GM12878 (cell line): ENCODE results near the gene PCCA. TPM values are rescaled to one million over a fixed set of nuclear protein-coding genes. Genes with fewer than 3 reads are reported as not detected.

ENCODE experiments used
- ATAC-seq: fragments of 200-7000 bp; cut with Tn5 transposase; 3 replicates; pipeline ENCODE4 v1.9.1; 2020; ENCODE audit warnings: mild to moderate bottlenecking, moderate library complexity
- Bru-seq: library from RNA; stranded (reverse); fragments of 400-500 nt; gene quantifications from one replicate; lab custom pipeline; 2021; lab: Mats Ljungman, UMichigan
- BruChase-seq, 2 experiments: library from RNA; stranded (reverse); fragments of 400-500 nt; gene quantifications; one replicate each; lab custom pipeline; 2021; lab: Mats Ljungman, UMichigan
- BruUV-seq: library from RNA; stranded (reverse); fragments of 400-500 nt; replicated peaks from 2 replicates; lab custom pipeline; 2021; lab: Mats Ljungman, UMichigan
- CTCF ChIA-PET: fragments of 300-600 bp; sonication (Branson Sonifier 250); formaldehyde crosslinking; extraction: SDS; loops from one replicate; lab custom pipeline; 2021; ENCODE audit warnings: inconsistent platforms; lab: Yijun Ruan, JAX
- POLR2A ChIA-PET: fragments of 350-600 bp; formaldehyde crosslinking; extraction: SDS; loops from one replicate; lab custom pipeline; 2021; ENCODE audit warnings: inconsistent platforms; lab: Charles Lee
- RAD21 ChIA-PET: fragments of 300-600 bp; sonication (Branson Sonifier 250); formaldehyde crosslinking; loops from one replicate; lab custom pipeline; 2023; ENCODE audit warnings: antibody characterized with exemption; ENCODE audit not compliant: unreplicated experiment; lab: Charles Lee
- SMC1A ChIA-PET: fragments of 300-600 bp; sonication (Branson Sonifier 250); formaldehyde crosslinking; loops from one replicate; lab custom pipeline; 2023; ENCODE audit not compliant: unreplicated experiment, uncharacterized antibody; lab: Charles Lee
- DNase-seq: peaks from one replicate; pipeline ENCODE4 v3.0.0-alpha.2; 2011; ENCODE audit warnings: low read depth, low spot score
- FAIRE-seq: peaks from 3 replicates; lab custom pipeline; 2011; peaks lifted over from hg19 to GRCh38; lab: Jason Lieb, UNC
- H2AFZ ChIP-seq: 2 replicates; pipeline ENCODE4 v1.6.0; 2011; ENCODE audit warnings: low read depth, low read length, control low read depth; ENCODE audit not compliant: control insufficient read depth
- H3K27ac ChIP-seq: 2 replicates; pipeline ENCODE4 v1.5.1; 2011; ENCODE audit warnings: control low read depth; ENCODE audit not compliant: control insufficient read depth, insufficient read depth
- H3K27me3 ChIP-seq, 2 experiments: replicated peaks in 1 of 2; 2 replicates each; pipeline versions ENCODE4 v1.6.0 to v1.6.1; 2011; ENCODE audit warnings: low read length in 1 of 2; ENCODE audit not compliant: control insufficient read depth in 2 of 2, insufficient read depth in 2 of 2
- H3K36me3 ChIP-seq, 2 experiments: 2 replicates each; pipeline ENCODE4 v1.5.1; 2011; ENCODE audit warnings: low read length in 1 of 2; ENCODE audit not compliant: control insufficient read depth in 2 of 2, insufficient read depth in 2 of 2
- H3K4me1 ChIP-seq: 2 replicates; pipeline ENCODE4 v1.6.1; 2011; ENCODE audit warnings: mild to moderate bottlenecking, low read length, moderate library complexity, mixed read lengths; ENCODE audit not compliant: control insufficient read depth, insufficient read depth
- H3K4me2 ChIP-seq: 2 replicates; pipeline ENCODE4 v1.6.0; 2011; ENCODE audit warnings: control low read depth; ENCODE audit not compliant: control insufficient read depth, insufficient read depth
- H3K4me3 ChIP-seq: fragments of 200-600 bp; sonication (generic); 2 replicates; pipeline ENCODE4 v1.5.1; 2016
- H3K79me2 ChIP-seq: 2 replicates; pipeline ENCODE4 v1.6.0; 2011; ENCODE audit warnings: low read length; ENCODE audit not compliant: control insufficient read depth, insufficient read depth
- H3K9ac ChIP-seq: 2 replicates; pipeline ENCODE4 v1.8.0; 2011; ENCODE audit warnings: low read length, control low read depth, mixed read lengths; ENCODE audit not compliant: control insufficient read depth, insufficient read depth
- H3K9me3 ChIP-seq: replicated peaks from 3 replicates; pipeline ENCODE4 v1.5.1; 2011; ENCODE audit warnings: mild to moderate bottlenecking, low read length; ENCODE audit not compliant: control insufficient read depth, insufficient read depth
- H4K20me1 ChIP-seq: 2 replicates; pipeline ENCODE4 v1.6.0; 2011; ENCODE audit not compliant: control insufficient read depth, insufficient read depth
- ATF3 ChIP-seq: IDR thresholded peaks from 2 replicates; pipeline ENCODE4 v1.6.1; 2011; ENCODE audit warnings: low read depth, mild to moderate bottlenecking, low read length, moderate library complexity, borderline replicate concordance; ENCODE audit errors: extremely low read depth
- BCL3 ChIP-seq: IDR thresholded peaks from 2 replicates; pipeline ENCODE4 v1.6.1; 2011; ENCODE audit warnings: borderline replicate concordance, low read depth, mild to moderate bottlenecking, moderate library complexity, low read length; ENCODE audit not compliant: insufficient read depth, poor library complexity, severe bottlenecking
- EZH2 ChIP-seq: IDR thresholded peaks from 2 replicates; pipeline ENCODE4 v1.6.1; 2012; ENCODE audit warnings: low read depth, mild to moderate bottlenecking, control low read depth, inconsistent platforms, low read length, borderline replicate concordance; ENCODE audit not compliant: control insufficient read depth
- GATAD2B ChIP-seq: fragments of 450-650 bp; conservative IDR thresholded peaks from 2 replicates; pipeline ENCODE4 v1.6.1; 2017; ENCODE audit warnings: low read depth, mild to moderate bottlenecking, moderate library complexity
- HDGF ChIP-seq: fragments of 450-650 bp; IDR thresholded peaks from 2 replicates; pipeline ENCODE4 v1.6.1; 2016; ENCODE audit warnings: antibody characterized with exemption
- MXI1 ChIP-seq: fragments of 150-350 bp; IDR thresholded peaks from 2 replicates; pipeline ENCODE4 v1.6.1; 2011; ENCODE audit warnings: low read depth, mild to moderate bottlenecking, inconsistent platforms, low read length, improper control_type of control experiment
- SIX5 ChIP-seq: IDR thresholded peaks from 2 replicates; pipeline ENCODE4 v1.6.1; 2011; ENCODE audit warnings: mild to moderate bottlenecking, low read depth, low read length, moderate library complexity; ENCODE audit not compliant: severe bottlenecking
- TCF3 ChIP-seq: IDR thresholded peaks from 2 replicates; pipeline ENCODE4 v1.6.1; 2012; ENCODE audit warnings: low read depth, mild to moderate bottlenecking, low read length, borderline replicate concordance; ENCODE audit not compliant: insufficient read depth
- ZBTB33 ChIP-seq: fragments of 450-650 bp; IDR thresholded peaks from 2 replicates; pipeline ENCODE4 v1.6.1; 2017; ENCODE audit warnings: mild to moderate bottlenecking
- ZSCAN29 ChIP-seq: fragments of 450-650 bp; IDR thresholded peaks from 2 replicates; pipeline ENCODE4 v1.6.1; 2017; ENCODE audit warnings: mild to moderate bottlenecking, moderate library complexity
- WGBS: methylation state at CpG from one replicate; pipeline ENCODE4 v1.1.6; 2016; ENCODE audit warnings: low lambda C conversion rate; ENCODE audit not compliant: insufficient replicate concordance, insufficient coverage; ENCODE audit errors: missing lambda C conversion rate; 5-methylcytosine and 5-hydroxymethylcytosine counted together
- in situ Hi-C: fragments of 300-500 bp; cut with MboI; formaldehyde crosslinking; loops from 9 replicates; pipeline ENCODE4 v1.14.3; 2018; ENCODE audit warnings: mixed read lengths
- intact Hi-C: fragments of 100-400 bp; cut with micrococcal nuclease; formaldehyde crosslinking; loops from one replicate; pipeline ENCODE4 v1.14.2; 2022; ENCODE audit not compliant: unreplicated experiment
- long read RNA-seq, 2 experiments: library from polyadenylated mRNA; unstranded; transcript quantifications; one replicate each; pipeline ENCODE4 v2.0.0, GENCODE V29; 2019 to 2020
- polyA minus RNA-seq, 3 experiments: library from RNA; depleted of rRNA, polyadenylated mRNA; stranded (reverse); fragments of >200 nt; gene quantifications; 2 replicates each; pipeline ENCODE4 v1.2.3, GENCODE V29; 2011
- polyA plus RNA-seq, 11 experiments: library from polyadenylated mRNA; depleted of rRNA in 4 of 11; unstranded in 6 of 11; stranded (reverse) in 5 of 11; fragments of >200 nt; fragmentation: Nextera tagmentation in 4 of 11; fragmentation: Illumina TruSeq in 1 of 11; extraction: Ambion mirVana in 4 of 11; extraction: Trizol in 1 of 11; gene quantifications; 1 replicate in 1 of 11; 2 replicates in 10 of 11; pipeline versions ENCODE4 v1.2.1 to v1.2.3, GENCODE V29; 2011 to 2016; ENCODE audit warnings: inconsistent platforms in 2 of 11, missing spikeins in 2 of 11, low read depth in 1 of 11
- total RNA-seq, 4 experiments: library from RNA; depleted of rRNA in 3 of 4; stranded (reverse); fragments of >200 nt in 3 of 4; fragmentation: Illumina TruSeq in 1 of 4; extraction: Trizol in 1 of 4; gene quantifications; 2 replicates each; pipeline versions ENCODE4 v1.2.1 to v1.2.3, GENCODE V29; 2013 to 2021

The PCCA gene
- 63.3 and 64.9 TPM in 2 replicates for total RNA-seq (2013; cell fraction: nucleolus; rRNA removed)
- total RNA-seq (2014; rRNA removed) (13.4 and 14.7 TPM in 2 replicates), total RNA-seq (2014; rRNA removed; fragmentation: Illumina TruSeq; extraction: Trizol) (10.9 and 14.9 TPM in 2 replicates), total RNA-seq (2021) (13.1 and 15.5 TPM in 2 replicates), polyA plus RNA-seq (2011; rRNA removed) (10.8 and 14.5 TPM in 2 replicates), polyA plus RNA-seq (2014; fragmentation: Illumina TruSeq; extraction: Trizol) (14.7 and 24.6 TPM in 2 replicates), polyA plus RNA-seq (2014; fragmentation: Nextera tagmentation; extraction: Ambion mirVana) (1 to 10 TPM; 5.9 to 9.3 TPM), polyA plus RNA-seq (2014; rRNA removed) (8.4 and 11.5 TPM in 2 replicates), polyA plus RNA-seq (2016; fragmentation: Nextera tagmentation; extraction: Ambion mirVana) (10 to 100 TPM; 13.9 to 18.2 TPM), polyA minus RNA-seq (2011; rRNA and poly(A)+ RNA removed) (15.8 and 30.1 TPM in 2 replicates), Bru-seq, nascent RNA (percentile 61 among the genes with signal in this experiment), BruChase-seq, experiment 1, labeled RNA remaining after a 6-hour chase (percentile 60 among the genes with signal in this experiment), BruChase-seq, experiment 2, labeled RNA remaining after a 2-hour chase (percentile 60 among the genes with signal in this experiment)
- 7.0 TPM for polyA plus RNA-seq (2011; ENCODE audit: low read depth)
- polyA plus RNA-seq (2011; cell fraction: cytosol; rRNA removed) = 5.0 and 6.0 TPM in 2 replicates
- polyA plus RNA-seq (2011; cell fraction: nucleus; rRNA removed) = 14.0 and 14.6 TPM in 2 replicates
- 9.8 and 10.9 TPM in 2 replicates for polyA plus RNA-seq (2012)
- polyA minus RNA-seq (2011; cell fraction: cytosol; rRNA and poly(A)+ RNA removed) = 2.9 and 3.6 TPM in 2 replicates
- 16.1 and 25.7 TPM in 2 replicates for polyA minus RNA-seq (2011; cell fraction: nucleus; rRNA and poly(A)+ RNA removed)
- long read RNA-seq, experiment 1, transcript PCCA-202 (24 exons, 2,494 nt) = major isoform, 6 of 7 reads
- long read RNA-seq, experiment 1, partial matches to known transcripts = 0 of 7 reads
- long read RNA-seq, experiment 1, other reads (novel, unspliced or antisense) = 0 of 7 reads
- long read RNA-seq, experiment 2, transcript PCCA-202 (24 exons, 2,494 nt) = major isoform, 81 of 141 reads
- long read RNA-seq, experiment 2, transcript PCCA-201 (23 exons, 2,418 nt) = minor isoform, 12 of 141 reads
- long read RNA-seq, experiment 2, transcript PCCA-203 (23 exons, 2,481 nt) = minor isoform, 8 of 141 reads
- long read RNA-seq, experiment 2, partial matches to known transcripts = 14 of 141 reads
- long read RNA-seq, experiment 2, other reads (novel, unspliced or antisense) = 26 of 141 reads

GRCh38 chr13:100088644-100089464 lies at the start of gene PCCA:
Gene PCCA, plus strand, starts transcription at chr13:100089093. Its CDS starts 28 bp downstream, at chr13:100089121.
- peak; percentile 80 for FAIRE-seq
- H3K4me3 ChIP-seq = peak within 1 kb of the TSS; percentile 95
- TF ChIP-seq GATAD2B (peak; percentile 90), MXI1 (peak; percentile 55), BCL3 (peak; percentile 67), TCF3 (0 out of 2 replicates have a peak, but pooled peaks have one; percentile 9), EZH2 (no peak), ATF3 (no peak), SIX5 (no peak), ZBTB33 (no peak), ZSCAN29 (no peak), HDGF (0 out of 2 replicates have a peak, but pooled peaks have one; percentile 60)

More at GRCh38 chr13:100088644-100089464, at the start of gene PCCA:
- intact Hi-C loops = no loop called here
- ChIA-PET SMC1A (interaction anchor here (0.8 to 1.7 kb wide), 7 partner anchors 10 to 146 kb away, joined by 3 to 5 read pairs (median 3); no protein-coding TSS in a partner anchor), POLR2A (interaction anchor here (0.6 to 1.5 kb wide), 2 partner anchors 21 to 76 kb away, joined by 3 to 4 read pairs; no protein-coding TSS in a partner anchor), RAD21 (interaction anchor here (0.8 to 1.3 kb wide), 3 partner anchors 10 to 147 kb away, joined by 3 to 4 read pairs (median 3); no protein-coding TSS in a partner anchor), CTCF (interaction anchor here (0.7 to 1.6 kb wide), 6 partner anchors 107 to 482 kb away, joined by 3 to 5 read pairs (median 3); no protein-coding TSS in a partner anchor)
- Histone ChIP-seq H4K20me1 (no peaks in the 10 kb centered on the region), H3K27ac (peak within 1 kb of the TSS; percentile 76), H3K36me3 (no peaks in the 10 kb centered on the region), H3K4me1 (no peaks in the 10 kb centered on the region), H3K4me2 (peak within 1 kb of the TSS; percentile 77), H3K79me2 (peaks cover 11% of the 10 kb centered on the region), H2AFZ (peak within 1 kb of the TSS; percentile 92), H3K9ac (peak within 1 kb of the TSS; percentile 79), H3K27me3 (no peaks in the 10 kb centered on the region), H3K9me3 (no peaks in the 10 kb centered on the region)
- DNase-seq (peak; percentile 73), ATAC-seq (peak; percentile 96)
- in situ Hi-C loops = no loop called here
- WGBS = under 1% methylated on average over 75 of the region's 77 CpGs
- BruUV-seq = no TSS peak
